K562 (cell line): ENCODE data around the gene CBR4. TPM values are rescaled to one million over a fixed set of nuclear protein-coding genes. Genes with fewer than 3 reads are reported as not detected.

ENCODE experiments used
- ATAC-seq: fragments of 200-7000 bp; cut with Tn5 transposase; 3 replicates; pipeline ENCODE4 v1.9.1; 2020; ENCODE audit warnings: moderate library complexity
- BruUV-seq: library from RNA; stranded (reverse); fragments of 400-500 nt; replicated peaks from 2 replicates; lab custom pipeline; 2021; lab: Mats Ljungman, UMichigan
- CTCF ChIA-PET: fragments of 300-600 bp; formaldehyde crosslinking; extraction: SDS; loops from one replicate; lab custom pipeline; 2021; ENCODE audit warnings: low intra/inter-chr PET ratio; lab: Yijun Ruan, JAX
- POLR2A ChIA-PET: fragments of 300-600, 350-650 bp; sonication (Branson Sonifier 250); formaldehyde crosslinking; extraction: SDS; loops from one replicate; lab custom pipeline; 2021; ENCODE audit warnings: antibody characterized with exemption, inconsistent platforms; lab: Yijun Ruan, JAX
- DNase-seq, 4 experiments: peaks; one replicate each; pipeline versions ENCODE4 v3.0.0 to v3.0.0-alpha.2; 2011 to 2018; ENCODE audit warnings: low spot score in 3 of 4, mixed read lengths in 3 of 4; ENCODE audit errors: extremely low read depth in 1 of 4
- FAIRE-seq: peaks from 2 replicates; lab custom pipeline; 2011; peaks lifted over from hg19 to GRCh38; lab: Jason Lieb, UNC
- H2AFZ ChIP-seq: 2 replicates; pipeline ENCODE4 v1.6.0; 2011; ENCODE audit warnings: low read depth, low read length, control low read depth, inconsistent platforms
- H3K27ac ChIP-seq: fragments of 200-600 bp; 3 replicates; pipeline ENCODE4 v1.8.0; 2011; ENCODE audit warnings: low read depth, mild to moderate bottlenecking, control low read depth, inconsistent platforms, low read length, moderate library complexity, mixed read lengths; ENCODE audit errors: extremely low read depth
- H3K27me3 ChIP-seq, 2 experiments: fragments of 300-600 bp in 1 of 2; 2 replicates in 1 of 2; 3 replicates in 1 of 2; pipeline versions ENCODE4 v1.6.0 to v1.8.0; 2011; ENCODE audit warnings: inconsistent platforms in 2 of 2, low read length in 2 of 2, mild to moderate bottlenecking in 1 of 2, mixed read lengths in 1 of 2, moderate library complexity in 1 of 2; ENCODE audit not compliant: control insufficient read depth in 2 of 2, insufficient read depth in 2 of 2
- H3K36me3 ChIP-seq: fragments of 300-600 bp; 3 replicates; pipeline ENCODE4 v1.8.0; 2011; ENCODE audit warnings: mild to moderate bottlenecking, low read length, inconsistent platforms; ENCODE audit not compliant: control insufficient read depth, insufficient read depth
- H3K4me1 ChIP-seq, 2 experiments: fragments of 200-600 bp in 1 of 2; replicated peaks in 1 of 2; 2 replicates in 1 of 2; 3 replicates in 1 of 2; pipeline versions ENCODE4 v1.5.1 to v1.8.0; 2011; ENCODE audit warnings: inconsistent platforms in 2 of 2, low read length in 2 of 2, mild to moderate bottlenecking in 1 of 2, mixed read lengths in 1 of 2, moderate library complexity in 1 of 2; ENCODE audit not compliant: control insufficient read depth in 2 of 2, insufficient read depth in 2 of 2
- H3K4me2 ChIP-seq: 2 replicates; pipeline ENCODE4 v1.6.1; 2011; ENCODE audit warnings: low read length, control low read depth, inconsistent platforms, mixed read lengths; ENCODE audit not compliant: insufficient read depth
- H3K4me3 ChIP-seq: fragments of 200-600 bp; sonication (generic), shearing (Covaris generic); 2 replicates; pipeline ENCODE4 v1.5.1; 2016; ENCODE audit warnings: control low read depth, inconsistent platforms
- H3K79me2 ChIP-seq: fragments of 200-600 bp; 3 replicates; pipeline ENCODE4 v1.8.0; 2011; ENCODE audit warnings: low read length, inconsistent platforms; ENCODE audit not compliant: control insufficient read depth, insufficient read depth
- H3K9ac ChIP-seq, 2 experiments: 2 replicates each; pipeline versions ENCODE4 v1.6.0 to v1.6.1; 2011; ENCODE audit warnings: low read depth in 2 of 2, low read length in 2 of 2, control low read depth in 1 of 2, inconsistent platforms in 1 of 2, mild to moderate bottlenecking in 1 of 2, mixed read lengths in 1 of 2; ENCODE audit not compliant: insufficient read depth in 1 of 2
- H3K9me1 ChIP-seq: one replicate; pipeline ENCODE4 v1.6.0; 2011; ENCODE audit warnings: inconsistent platforms, mild to moderate bottlenecking, low read length, moderate library complexity; ENCODE audit not compliant: control insufficient read depth, insufficient read depth
- H3K9me3 ChIP-seq: replicated peaks from 2 replicates; pipeline ENCODE4 v1.5.1; 2011; ENCODE audit warnings: low read depth, low read length, inconsistent platforms; ENCODE audit not compliant: control insufficient read depth, insufficient read depth
- H4K20me1 ChIP-seq: replicated peaks from 2 replicates; pipeline ENCODE4 v1.6.1; 2011; ENCODE audit warnings: low read length, inconsistent platforms, mixed read lengths; ENCODE audit not compliant: control insufficient read depth, insufficient read depth
- BCL6 ChIP-seq: fragments of 250-450 bp; sonication (Bioruptor Pico); IDR thresholded peaks from 2 replicates; pipeline ENCODE4 v1.4.0; 2020
- ETV1 ChIP-seq: fragments of 450-650 bp; conservative IDR thresholded peaks from 2 replicates; pipeline ENCODE4 v1.6.1; 2016; ENCODE audit warnings: missing genetic modification characterization, control low read depth, low read depth, missing compliant biosample characterization
- HDAC6 ChIP-seq: IDR thresholded peaks from 2 replicates; pipeline ENCODE4 v1.6.1; 2012; ENCODE audit warnings: low read depth, mild to moderate bottlenecking, control low read depth, inconsistent platforms, low read length, moderate library complexity
- HNRNPUL1 ChIP-seq: fragments of 200-400 bp; formaldehyde crosslinking; IDR thresholded peaks from 2 replicates; pipeline ENCODE4 v1.6.1; 2017; ENCODE audit warnings: low read length
- NCOA4 ChIP-seq: fragments of 450-650 bp; IDR thresholded peaks from 2 replicates; pipeline ENCODE4 v1.6.1; 2018; ENCODE audit warnings: mild to moderate bottlenecking; ENCODE audit not compliant: partially characterized antibody
- NKRF ChIP-seq: fragments of 450-650 bp; IDR thresholded peaks from 2 replicates; pipeline ENCODE4 v1.6.1; 2016; ENCODE audit warnings: borderline replicate concordance
- NR2C1 ChIP-seq, 2 experiments: fragments of 450-650 bp; IDR thresholded peaks; 2 replicates each; pipeline ENCODE4 v1.6.1; 2017; ENCODE audit warnings: mild to moderate bottlenecking in 2 of 2, antibody characterized with exemption in 1 of 2, inconsistent platforms in 1 of 2, missing compliant biosample characterization in 1 of 2, missing genetic modification characterization in 1 of 2
- PATZ1 ChIP-seq: fragments of 250-450 bp; sonication (Bioruptor Pico); IDR thresholded peaks from 2 replicates; pipeline ENCODE4 v1.5.0; 2020; ENCODE audit warnings: mild to moderate bottlenecking, borderline replicate concordance
- RBM25 ChIP-seq: fragments of 200-400 bp; formaldehyde crosslinking; IDR thresholded peaks from 2 replicates; pipeline ENCODE4 v1.6.1; 2018; ENCODE audit warnings: low read length, low read depth, moderate library complexity; ENCODE audit not compliant: severe bottlenecking
- SRF ChIP-seq, 2 experiments: fragments of 250-450, 450-650 bp in 1 of 2; sonication (Bioruptor Pico) in 1 of 2; sonication (generic) in 1 of 2; formaldehyde crosslinking; IDR thresholded peaks; 2 replicates each; pipeline versions ENCODE4 v1.5.0 to v1.5.1; 2020 to 2022; ENCODE audit warnings: mild to moderate bottlenecking in 1 of 2, missing genetic modification reagents in 1 of 2
- TCF3 ChIP-seq: sonication (generic); formaldehyde crosslinking; IDR thresholded peaks from 2 replicates; pipeline ENCODE4 v1.4.0; 2020; ENCODE audit warnings: mild to moderate bottlenecking, missing genetic modification reagents
- ZBTB11 ChIP-seq, 3 experiments: fragments of 200-800 bp in 1 of 3; fragments of 250-450 bp in 1 of 3; fragments of 450-650 bp in 1 of 3; sonication (Bioruptor Pico) in 1 of 3; sonication (Bioruptor generic) in 1 of 3; formaldehyde crosslinking in 1 of 3; IDR thresholded peaks; 2 replicates each; pipeline versions ENCODE4 v1.6.1 to v1.8.0; 2016 to 2022; ENCODE audit warnings: mild to moderate bottlenecking in 2 of 3, missing genetic modification characterization in 2 of 3, missing compliant biosample characterization in 1 of 3, moderate library complexity in 1 of 3
- ZBTB17 ChIP-seq: fragments of 450-650 bp; formaldehyde crosslinking; IDR thresholded peaks from 2 replicates; pipeline ENCODE4 v1.4.0; 2020; ENCODE audit warnings: mild to moderate bottlenecking
- ZNF311 ChIP-seq: fragments of 250-450 bp; sonication (Bioruptor Pico); IDR thresholded peaks from 2 replicates; pipeline ENCODE4 v1.4.0; 2020; ENCODE audit warnings: mild to moderate bottlenecking, moderate library complexity
- ZNF408 ChIP-seq: fragments of 250-450 bp; sonication (Bioruptor Pico); IDR thresholded peaks from 2 replicates; pipeline ENCODE4 v1.4.0; 2020; ENCODE audit warnings: low read depth, mild to moderate bottlenecking, moderate library complexity
- WGBS: fragments of 100-300 bp; shearing (Covaris generic); methylation state at CpG from one replicate; pipeline ENCODE4 v1.1.6; 2016; ENCODE audit warnings: low coverage, mixed read lengths; ENCODE audit not compliant: insufficient coverage; ENCODE audit errors: missing lambda C conversion rate; 5-methylcytosine and 5-hydroxymethylcytosine counted together
- in situ Hi-C: fragments of 300-500 bp; cut with MboI; formaldehyde crosslinking; loops from 4 replicates; pipeline ENCODE4 v1.15.0; 2018; ENCODE audit warnings: inconsistent platforms, mixed read lengths
- intact Hi-C: fragments of 100-400 bp; cut with micrococcal nuclease; formaldehyde crosslinking; loops from 2 replicates; pipeline ENCODE4 v1.14.2; 2022
- polyA plus RNA-seq, 8 experiments: library from polyadenylated mRNA; depleted of rRNA in 4 of 8; stranded (reverse) in 5 of 8; unstranded in 3 of 8; fragments of >200 nt; fragmentation: Nextera tagmentation in 2 of 8; fragmentation: Illumina TruSeq in 1 of 8; extraction: Ambion mirVana in 2 of 8; extraction: Trizol in 1 of 8; gene quantifications; 2 replicates each; pipeline versions ENCODE4 v1.2.1 to v1.2.3, GENCODE V29; 2011 to 2014; ENCODE audit warnings: inconsistent platforms in 1 of 8, missing spikeins in 1 of 8
- total RNA-seq, 7 experiments: library from RNA; depleted of rRNA in 6 of 7; stranded (reverse); fragments of >200 nt in 6 of 7; fragmentation: Illumina TruSeq in 2 of 7; extraction: Trizol in 2 of 7; gene quantifications; 2 replicates each; pipeline versions ENCODE4 v1.2.1 to v1.2.3, GENCODE V29; 2011 to 2021; ENCODE audit warnings: low replicate concordance in 1 of 7

The CBR4 gene
- total and polyA plus RNA-seq, 9 of the 15 experiments (the other 6 are each of a cell fraction or from before 2014, with no cell fraction given), result 12.1 to 26.4 (median 18.6) TPM

- Histone ChIP-seq H2AFZ (no peak overlapping the region), H3K79me2 (no peaks in the 10 kb centered on the region), H3K9me1 (no peaks in the 10 kb centered on the region), H3K4me3 (no peak overlapping the region), H3K27me3 (no peaks in the 10 kb centered on the region), H3K36me3 (peaks cover 6% of the 10 kb centered on the region; the same call in 1 of the 3 replicates), H3K9ac (no peak overlapping the region), H3K4me2 (no peak overlapping the region), H3K9me3 (peaks cover 2% of the 10 kb centered on the region; the same call in 1 of the 2 replicates), H3K27ac (no peak overlapping the region), H3K4me1 (no peaks in the 10 kb centered on the region), H4K20me1 (no peaks in the 10 kb centered on the region)
- DNase-seq, result no peak
- TF ChIP-seq BCL6 (CRISPR knock-in tag) (no peak), ZNF311 (CRISPR knock-in tag) (no peak), NKRF (no peak), ZNF408 (CRISPR knock-in tag) (no peak), HDAC6 (no peak), ZBTB11 (CRISPR knock-in tag; IDR thresholded peaks at IDR 0.05) (no peak), ZBTB17 (CRISPR knock-in tag) (no peak), HNRNPUL1 (no peak), NR2C1 (IDR thresholded peaks at IDR 0.05) (no peak), NR2C1 (tag; IDR thresholded peaks at IDR 0.05) (no peak), ETV1 (tag) (no peak), SRF (CRISPR knock-in tag; IDR thresholded peaks at IDR 0.05) (no peak), RBM25 (no peak), TCF3 (CRISPR knock-in tag) (no peak), NCOA4 (no peak), PATZ1 (CRISPR knock-in tag) (no peak)
- no TSS peak for BruUV-seq
- ChIA-PET CTCF (no interaction called here), POLR2A (no interaction called here)
- in situ Hi-C loops, result no loop called here
- no peak for FAIRE-seq
- WGBS, result 25% methylated on average over 4 of the region's 4 CpGs
- no peak for ATAC-seq
- intact Hi-C loops, result no loop called here
Observed at GRCh38 chr4:168972596-168972995, 37.5 kb downstream of the CBR4 start.
